HepG2 (cell line): ENCODE results near the gene PTCRA. TPM values are rescaled to one million over a fixed set of nuclear protein-coding genes. Genes with fewer than 3 reads are reported as not detected.

ENCODE experiments used
- ATAC-seq: fragments of 200-7000 bp; cut with Tn5 transposase; 3 replicates; pipeline ENCODE4 v1.9.1; 2020; ENCODE audit warnings: mild to moderate bottlenecking, moderate library complexity
- BruUV-seq: library from RNA; stranded (reverse); fragments of 400-500 nt; replicated peaks from 2 replicates; lab custom pipeline; 2021; lab: Mats Ljungman, UMichigan
- CTCF ChIA-PET: fragments of 300-600 bp; formaldehyde crosslinking; extraction: SDS; loops from one replicate; lab custom pipeline; 2021; ENCODE audit warnings: low total read pairs, inconsistent platforms, low intra/inter-chr PET ratio; lab: Yijun Ruan, JAX
- POLR2A ChIA-PET: fragments of 350-600 bp; sonication (Branson Sonifier 250); formaldehyde crosslinking; loops from one replicate; lab custom pipeline; 2020; ENCODE audit warnings: antibody characterized with exemption, inconsistent platforms; lab: Yijun Ruan, JAX
- DNase-seq: peaks from one replicate; pipeline ENCODE4 v3.0.0-alpha.2; 2015; ENCODE audit warnings: low spot score
- FAIRE-seq: peaks from 3 replicates; lab custom pipeline; 2011; peaks lifted over from hg19 to GRCh38; lab: Jason Lieb, UNC
- H2AFZ ChIP-seq: one replicate; pipeline ENCODE4 v1.6.1; 2011; ENCODE audit warnings: low read length, inconsistent platforms
- H3K27ac ChIP-seq: fragments of 300-600 bp; 3 replicates; pipeline ENCODE4 v1.8.0; 2011; ENCODE audit warnings: mixed run types, mild to moderate bottlenecking, mixed read lengths, low read length, inconsistent platforms; ENCODE audit not compliant: insufficient read depth; ENCODE audit errors: extremely low read length
- H3K27me3 ChIP-seq, 2 experiments: fragments of 200-600 bp in 1 of 2; 2 replicates in 1 of 2; 3 replicates in 1 of 2; pipeline versions ENCODE4 v1.6.0 to v1.8.0; 2011; ENCODE audit warnings: low read length in 2 of 2, mild to moderate bottlenecking in 2 of 2, moderate library complexity in 2 of 2, inconsistent platforms in 1 of 2; ENCODE audit not compliant: insufficient read depth in 2 of 2, control insufficient read depth in 1 of 2
- H3K36me3 ChIP-seq, 2 experiments: fragments of 200-600 bp in 1 of 2; replicated peaks in 1 of 2; 2 replicates in 1 of 2; 3 replicates in 1 of 2; pipeline versions ENCODE4 v1.5.1 to v1.8.0; 2011; ENCODE audit warnings: low read length in 2 of 2, inconsistent platforms in 1 of 2; ENCODE audit not compliant: insufficient read depth in 2 of 2, control insufficient read depth in 1 of 2
- H3K4me1 ChIP-seq: 2 replicates; pipeline ENCODE4 v1.5.1; 2012; ENCODE audit warnings: low read length, inconsistent platforms; ENCODE audit not compliant: insufficient read depth
- H3K4me2 ChIP-seq: 2 replicates; pipeline ENCODE4 v1.6.0; 2011; ENCODE audit warnings: low read depth, low read length, inconsistent platforms
- H3K4me3 ChIP-seq, 3 experiments: fragments of 200-600 bp in 1 of 3; sonication (generic), shearing (Covaris generic) in 1 of 3; replicated peaks in 1 of 3; 2 replicates each; pipeline ENCODE4 v1.5.1; 2011 to 2016; ENCODE audit warnings: low read length in 3 of 3, inconsistent platforms in 2 of 3, low read depth in 2 of 3, mild to moderate bottlenecking in 2 of 3, control low read depth in 1 of 3, mixed read lengths in 1 of 3; ENCODE audit not compliant: insufficient read depth in 1 of 3
- H3K79me2 ChIP-seq: one replicate; pipeline ENCODE4 v1.6.1; 2011; ENCODE audit warnings: low read length, inconsistent platforms; ENCODE audit not compliant: insufficient read depth
- H3K9ac ChIP-seq: 2 replicates; pipeline ENCODE4 v1.6.0; 2011; ENCODE audit warnings: mild to moderate bottlenecking, low read depth, low read length, inconsistent platforms; ENCODE audit not compliant: insufficient read depth
- H3K9me3 ChIP-seq: 2 replicates; pipeline ENCODE4 v1.5.1; 2012; ENCODE audit warnings: mild to moderate bottlenecking, low read length
- H4K20me1 ChIP-seq: 2 replicates; pipeline ENCODE4 v1.6.0; 2011; ENCODE audit warnings: inconsistent platforms, mild to moderate bottlenecking, low read length, moderate library complexity; ENCODE audit not compliant: insufficient read depth
- KLF11 ChIP-seq: IDR thresholded peaks from 2 replicates; pipeline ENCODE4 v1.6.1; 2016; ENCODE audit warnings: missing compliant biosample characterization
- PHF5A ChIP-seq: IDR thresholded peaks from one replicate; pipeline ENCODE4 v1.6.1; 2018; ENCODE audit warnings: low read depth, missing genetic modification reagents; ENCODE audit not compliant: unreplicated experiment
- PPARG ChIP-seq: conservative IDR thresholded peaks from 2 replicates; pipeline ENCODE4 v1.6.1; 2016; ENCODE audit warnings: missing biosample characterization, missing genetic modification reagents
- RAD21 ChIP-seq: fragments of 450-650 bp; formaldehyde crosslinking; IDR thresholded peaks from 2 replicates; pipeline ENCODE4 v1.5.0; 2020; ENCODE audit warnings: mild to moderate bottlenecking
- SIN3B ChIP-seq: fragments of 150-350 bp; IDR thresholded peaks from 2 replicates; pipeline ENCODE4 v1.6.1; 2014; ENCODE audit warnings: low read length
- SSRP1 ChIP-seq: IDR thresholded peaks from 2 replicates; pipeline ENCODE4 v1.6.1; 2016; ENCODE audit warnings: control low read depth
- ZKSCAN1 ChIP-seq: fragments of 150-350 bp; IDR thresholded peaks from 2 replicates; pipeline ENCODE4 v1.6.1; 2014; ENCODE audit warnings: low read length
- ZNF530 ChIP-seq: sonication (generic); formaldehyde crosslinking; IDR thresholded peaks from 2 replicates; pipeline ENCODE4 v1.5.0; 2020; ENCODE audit warnings: low read depth, mild to moderate bottlenecking, missing genetic modification reagents
- WGBS: methylation state at CpG from one replicate; pipeline ENCODE4 v1.1.6; 2017; ENCODE audit warnings: low lambda C conversion rate; 5-methylcytosine and 5-hydroxymethylcytosine counted together
- in situ Hi-C: cut with HindIII; loops from 2 replicates; pipeline ENCODE4 v1.10.0; 2017; ENCODE audit warnings: low pct_unique_long_range_greater_than_20kb; ENCODE audit not compliant: extremely low pct_ligation_motif_present
- intact Hi-C: fragments of 100-400 bp; cut with micrococcal nuclease; formaldehyde crosslinking; loops from one replicate; pipeline ENCODE4 v1.10.0; 2022; ENCODE audit not compliant: unreplicated experiment
- polyA plus RNA-seq, 8 experiments: library from polyadenylated mRNA; depleted of rRNA in 3 of 8; stranded (reverse) in 7 of 8; unstranded in 1 of 8; fragments of >200 nt; fragmentation: Illumina TruSeq in 4 of 8; extraction: Trizol in 4 of 8; gene quantifications; 2 replicates each; pipeline versions ENCODE4 v1.2.1 to v1.2.3, GENCODE V29; 2011 to 2016; ENCODE audit warnings: low read depth in 4 of 8, missing spikeins in 1 of 8, mixed read lengths in 1 of 8; ENCODE audit not compliant: insufficient read depth in 1 of 8
- total RNA-seq, 5 experiments: library from RNA; depleted of rRNA; stranded (reverse); fragments of >200 nt; fragmentation: Illumina TruSeq; extraction: Trizol; gene quantifications; 2 replicates each; pipeline ENCODE4 v1.2.3, GENCODE V29; 2016; ENCODE audit warnings: low read depth in 1 of 5
- TF ChIP-seq, protein P1 (sequence below): sonication (generic); formaldehyde crosslinking; IDR thresholded peaks from 2 replicates; pipeline ENCODE4 v1.5.0; 2020; ENCODE audit warnings: mild to moderate bottlenecking, missing genetic modification reagents
- TF ChIP-seq, protein P2 (sequence below): sonication (generic); formaldehyde crosslinking; IDR thresholded peaks from 2 replicates; pipeline ENCODE4 v1.5.1; 2020; ENCODE audit warnings: mild to moderate bottlenecking, moderate library complexity, missing genetic modification reagents
- TF ChIP-seq, protein P3 (sequence below): sonication (generic); formaldehyde crosslinking; IDR thresholded peaks from 2 replicates; pipeline ENCODE4 v1.4.0; 2020; ENCODE audit warnings: missing genetic modification reagents

PTCRA gene
- total and polyA plus RNA-seq, 2 of the 13 experiments (the other 11 are each of a cell fraction or from before 2014, with no cell fraction given): not detected

DNA sequence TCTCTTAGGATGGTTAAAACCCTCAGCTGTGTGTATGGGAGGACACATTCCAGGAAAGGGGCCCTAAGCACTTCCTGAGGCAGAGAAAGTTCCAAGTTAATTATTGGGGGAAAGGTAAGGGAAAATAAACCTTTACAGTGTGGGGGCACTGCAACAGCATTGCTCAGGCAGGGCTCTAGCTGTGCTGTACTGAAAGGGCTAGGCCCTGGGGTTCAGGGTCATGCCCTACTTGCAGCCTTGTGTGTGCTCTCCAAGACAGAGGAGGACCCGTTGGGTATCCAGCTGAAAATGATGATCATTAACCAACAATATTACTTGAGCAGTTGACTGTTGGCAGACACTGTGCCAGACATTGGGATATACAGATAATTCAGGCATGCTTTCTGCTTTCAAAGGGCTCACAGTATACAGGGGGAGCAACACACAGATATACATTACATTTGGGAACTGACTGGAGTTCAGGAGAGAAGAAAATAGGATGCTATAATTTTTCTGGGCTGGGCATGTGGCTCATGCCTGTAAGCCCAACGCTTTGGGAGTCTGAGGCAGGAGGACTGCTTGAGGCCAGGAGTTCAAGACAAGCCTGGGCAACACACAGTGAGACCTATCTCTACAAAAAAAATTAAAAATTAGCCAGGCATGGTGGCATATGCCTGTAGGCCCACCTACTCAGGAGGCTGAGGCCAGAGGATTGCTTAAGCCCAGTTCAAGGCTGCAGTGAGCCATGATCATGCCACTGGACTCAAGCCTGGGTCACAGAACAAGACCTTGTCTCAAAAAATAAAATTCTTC lies 45.5 kb upstream of the PTCRA start:
- intact Hi-C loops (loop anchor here (5.0 kb wide), 1 partner anchor 963 kb away; no protein-coding TSS in a partner anchor), in situ Hi-C loops (no loop called here)
- no peak for DNase-seq
- H3K4me1 ChIP-seq: peaks cover 17% of the 10 kb centered on the region
- no peak overlapping the region for H3K4me2 ChIP-seq
- H4K20me1 ChIP-seq: no peaks in the 10 kb centered on the region
- no peaks in the 10 kb centered on the region for H3K27me3 ChIP-seq
- ChIA-PET POLR2A (no interaction called here), CTCF (no interaction called here)
- FAIRE-seq: no peak
- no peak overlapping the region for H3K4me3 ChIP-seq
- ATAC-seq: peak; percentile 68
- TF ChIP-seq ZNF530: no peak
- TF ChIP-seq, protein P1, sequence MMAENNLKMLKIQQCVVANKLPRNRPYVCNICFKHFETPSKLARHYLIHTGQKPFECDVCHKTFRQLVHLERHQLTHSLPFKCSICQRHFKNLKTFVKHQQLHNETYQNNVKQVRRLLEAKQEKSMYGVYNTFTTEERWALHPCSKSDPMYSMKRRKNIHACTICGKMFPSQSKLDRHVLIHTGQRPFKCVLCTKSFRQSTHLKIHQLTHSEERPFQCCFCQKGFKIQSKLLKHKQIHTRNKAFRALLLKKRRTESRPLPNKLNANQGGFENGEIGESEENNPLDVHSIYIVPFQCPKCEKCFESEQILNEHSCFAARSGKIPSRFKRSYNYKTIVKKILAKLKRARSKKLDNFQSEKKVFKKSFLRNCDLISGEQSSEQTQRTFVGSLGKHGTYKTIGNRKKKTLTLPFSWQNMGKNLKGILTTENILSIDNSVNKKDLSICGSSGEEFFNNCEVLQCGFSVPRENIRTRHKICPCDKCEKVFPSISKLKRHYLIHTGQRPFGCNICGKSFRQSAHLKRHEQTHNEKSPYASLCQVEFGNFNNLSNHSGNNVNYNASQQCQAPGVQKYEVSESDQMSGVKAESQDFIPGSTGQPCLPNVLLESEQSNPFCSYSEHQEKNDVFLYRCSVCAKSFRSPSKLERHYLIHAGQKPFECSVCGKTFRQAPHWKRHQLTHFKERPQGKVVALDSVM (CRISPR knock-in tag): peak; percentile 88
- peak; percentile 44; the same call in 1 of the 2 replicates for TF ChIP-seq PPARG (CRISPR knock-in tag)
- no peak for TF ChIP-seq PHF5A (CRISPR knock-in tag)
- TF ChIP-seq, protein P2, sequence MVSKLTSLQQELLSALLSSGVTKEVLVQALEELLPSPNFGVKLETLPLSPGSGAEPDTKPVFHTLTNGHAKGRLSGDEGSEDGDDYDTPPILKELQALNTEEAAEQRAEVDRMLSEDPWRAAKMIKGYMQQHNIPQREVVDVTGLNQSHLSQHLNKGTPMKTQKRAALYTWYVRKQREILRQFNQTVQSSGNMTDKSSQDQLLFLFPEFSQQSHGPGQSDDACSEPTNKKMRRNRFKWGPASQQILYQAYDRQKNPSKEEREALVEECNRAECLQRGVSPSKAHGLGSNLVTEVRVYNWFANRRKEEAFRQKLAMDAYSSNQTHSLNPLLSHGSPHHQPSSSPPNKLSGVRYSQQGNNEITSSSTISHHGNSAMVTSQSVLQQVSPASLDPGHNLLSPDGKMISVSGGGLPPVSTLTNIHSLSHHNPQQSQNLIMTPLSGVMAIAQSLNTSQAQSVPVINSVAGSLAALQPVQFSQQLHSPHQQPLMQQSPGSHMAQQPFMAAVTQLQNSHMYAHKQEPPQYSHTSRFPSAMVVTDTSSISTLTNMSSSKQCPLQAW (CRISPR knock-in tag): 0 out of 2 replicates have a peak, but pooled peaks have one; percentile 23
- TF ChIP-seq, protein P3, sequence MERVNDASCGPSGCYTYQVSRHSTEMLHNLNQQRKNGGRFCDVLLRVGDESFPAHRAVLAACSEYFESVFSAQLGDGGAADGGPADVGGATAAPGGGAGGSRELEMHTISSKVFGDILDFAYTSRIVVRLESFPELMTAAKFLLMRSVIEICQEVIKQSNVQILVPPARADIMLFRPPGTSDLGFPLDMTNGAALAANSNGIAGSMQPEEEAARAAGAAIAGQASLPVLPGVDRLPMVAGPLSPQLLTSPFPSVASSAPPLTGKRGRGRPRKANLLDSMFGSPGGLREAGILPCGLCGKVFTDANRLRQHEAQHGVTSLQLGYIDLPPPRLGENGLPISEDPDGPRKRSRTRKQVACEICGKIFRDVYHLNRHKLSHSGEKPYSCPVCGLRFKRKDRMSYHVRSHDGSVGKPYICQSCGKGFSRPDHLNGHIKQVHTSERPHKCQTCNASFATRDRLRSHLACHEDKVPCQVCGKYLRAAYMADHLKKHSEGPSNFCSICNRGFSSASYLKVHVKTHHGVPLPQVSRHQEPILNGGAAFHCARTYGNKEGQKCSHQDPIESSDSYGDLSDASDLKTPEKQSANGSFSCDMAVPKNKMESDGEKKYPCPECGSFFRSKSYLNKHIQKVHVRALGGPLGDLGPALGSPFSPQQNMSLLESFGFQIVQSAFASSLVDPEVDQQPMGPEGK (CRISPR knock-in tag): 0 out of 2 replicates have a peak, but pooled peaks have one; percentile 17
- 0 out of 2 replicates have a peak, but pooled peaks have one; percentile 55 for TF ChIP-seq ZKSCAN1
- no peak for TF ChIP-seq KLF11 (CRISPR knock-in tag)
- TF ChIP-seq SIN3B: no peak
- TF ChIP-seq SSRP1 (CRISPR knock-in tag): no peak
- TF ChIP-seq RAD21 (CRISPR knock-in tag): no peak
- BruUV-seq: no TSS peak
- H3K9me3 ChIP-seq: no peaks in the 10 kb centered on the region
- H2AFZ ChIP-seq: no peak overlapping the region
- H3K9ac ChIP-seq: no peak overlapping the region
- H3K79me2 ChIP-seq: no peaks in the 10 kb centered on the region
- H3K36me3 ChIP-seq: peaks cover 4 to 14% of the 10 kb centered on the region in 2 experiments; a peak in 3 of 5 replicates
- no peak overlapping the region for H3K27ac ChIP-seq
- WGBS: 58% methylated on average over 2 of the region's 2 CpGs
